Transverse colon (tissue), 4 donors: ENCODE measurements around the gene BTBD19. TPM values are rescaled to one million over a fixed set of nuclear protein-coding genes. Genes with fewer than 3 reads are reported as not detected.

Source experiments
- DNase-seq: peaks from one replicate; pipeline ENCODE4 v3.0.0-alpha.2; 2019
- H3K27ac ChIP-seq, 4 donors: fragments of 200-600 bp; sonication (generic); 2 replicates each; pipeline ENCODE4 v1.5.1; 2016 to 2018; ENCODE audit warnings: inconsistent platforms in 4 of 4
- H3K27me3 ChIP-seq: fragments of 200-600 bp; sonication (generic); 2 replicates; pipeline ENCODE4 v1.5.1; 2017; ENCODE audit warnings: inconsistent platforms
- H3K36me3 ChIP-seq, 4 donors: fragments of 200-600 bp; sonication (generic); 2 replicates each; pipeline ENCODE4 v1.5.1; 2017 to 2019; ENCODE audit warnings: inconsistent platforms in 4 of 4
- H3K4me1 ChIP-seq, 4 donors: fragments of 200-600 bp; sonication (generic); 2 replicates each; pipeline ENCODE4 v1.5.1; 2017 to 2020; ENCODE audit warnings: inconsistent platforms in 4 of 4
- H3K4me3 ChIP-seq, 4 donors: fragments of 200-600 bp; sonication (generic); 1 replicate in 1 of 4; 2 replicates in 3 of 4; pipeline versions ENCODE4 v1.5.1 to v1.6.1; 2017 to 2019; ENCODE audit warnings: inconsistent platforms in 4 of 4
- H3K9me3 ChIP-seq, 2 donors: fragments of 200-600 bp; sonication (generic); 2 replicates each; pipeline ENCODE4 v1.5.1; 2017 to 2019; ENCODE audit warnings: inconsistent platforms in 2 of 2
- EP300 ChIP-seq: sonication (generic); formaldehyde crosslinking; IDR thresholded peaks from one replicate; pipeline ENCODE4 v1.6.1; 2017; ENCODE audit warnings: antibody characterized with exemption, low read depth
- POLR2A ChIP-seq: fragments of 450-650 bp; IDR thresholded peaks from one replicate; pipeline ENCODE4 v1.6.1; 2016; ENCODE audit warnings: antibody characterized with exemption, mild to moderate bottlenecking, moderate library complexity
- POLR2AphosphoS5 ChIP-seq, 3 donors: sonication (generic); formaldehyde crosslinking; IDR thresholded peaks; one replicate each; pipeline ENCODE4 v1.6.1; 2016; ENCODE audit warnings: antibody characterized with exemption in 3 of 3
- WGBS, 2 donors: methylation state at CpG; one replicate each; pipeline ENCODE4 v1.1.5; 2018; ENCODE audit warnings: low coverage in 1 of 2; 5-methylcytosine and 5-hydroxymethylcytosine counted together
- in situ Hi-C, 4 donors: fragments of 200-750 bp; cut with MboI; loops; one replicate each; pipeline versions ENCODE4 v1.15.0 to v1.15.1; 2017; ENCODE audit warnings: low sequenced_read_pairs in 3 of 4, low pct_ligation_motif_present in 1 of 4, low pct_unique_long_range_greater_than_20kb in 1 of 4
- intact Hi-C: fragments of 100-400 bp; cut with DNase I; formaldehyde crosslinking; loops from one replicate; pipeline ENCODE4 v1.15.1; 2023; ENCODE audit warnings: low total_unique reads
- total RNA-seq, 4 donors: library from RNA; depleted of rRNA; stranded (reverse); fragments of >200 nt; gene quantifications; one replicate each; pipeline ENCODE4 v1.1.0, GENCODE V29; 2016
- TF ChIP-seq, protein P1 (sequence below), 5 experiments: fragments of 200-600 bp in 3 of 5; fragments of 450-650 bp in 2 of 5; sonication (generic) in 3 of 5; IDR thresholded peaks; 1 replicate in 2 of 5; 2 replicates in 3 of 5; pipeline ENCODE4 v1.5.1; 2016 to 2017; ENCODE audit warnings: antibody characterized with exemption in 5 of 5, inconsistent platforms in 3 of 5, mild to moderate bottlenecking in 2 of 5, moderate library complexity in 1 of 5

BTBD19 gene
- total RNA-seq, 4 donors from 2014 or later, result 1.5 to 22.1 (median 3.7) TPM

DNA sequence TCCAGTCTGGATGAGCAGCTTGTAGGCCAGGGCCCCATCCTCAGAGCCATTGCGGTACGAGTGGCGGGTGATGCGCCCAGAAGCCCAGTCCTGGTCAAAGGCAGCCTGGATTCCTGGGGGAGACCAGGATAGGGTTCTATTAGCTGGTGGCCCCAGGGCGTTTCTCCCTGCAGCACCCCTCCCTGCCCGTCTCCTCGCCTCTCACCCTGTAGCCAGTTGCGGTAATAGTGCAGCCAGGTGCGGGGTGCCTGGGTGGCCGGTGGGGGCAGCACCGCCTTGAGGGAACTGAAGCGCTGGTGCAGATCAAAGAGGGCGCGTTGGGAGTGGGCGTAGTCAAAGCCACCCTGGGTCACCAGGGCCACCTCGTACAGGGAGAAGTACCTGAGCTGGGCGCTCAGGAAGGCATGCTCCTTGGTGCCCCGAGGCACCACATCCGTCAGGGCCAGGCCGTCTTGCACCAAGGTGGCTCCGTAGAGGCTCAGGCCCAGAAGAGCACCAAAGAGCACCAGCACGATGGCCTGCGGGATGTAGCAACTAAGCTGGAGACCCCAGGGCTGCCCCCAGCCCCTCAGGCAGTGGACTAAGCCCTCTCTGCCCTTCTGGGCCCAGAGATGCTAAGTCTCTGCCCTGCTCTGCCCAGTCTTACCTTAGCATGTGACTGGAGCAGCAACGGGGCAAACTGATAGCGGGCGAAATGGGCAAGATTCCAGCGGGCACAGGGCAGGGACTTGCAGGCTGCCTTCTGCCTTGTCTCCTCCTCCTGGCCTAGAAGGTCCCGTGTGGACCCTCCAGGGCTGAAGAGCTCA is 19.1 kb downstream of the BTBD19 start:
- H3K36me3 ChIP-seq, result no peaks in the 10 kb centered on the region
- no peaks in the 10 kb centered on the region for H3K4me1 ChIP-seq
- 90% methylated on average over 28 of the region's 28 CpGs; no CpG with 5 or more reads in 1 of the 2 donors for WGBS, 2 donors
- intact Hi-C loops, result no loop called here
- H3K4me3 ChIP-seq, result no peak overlapping the region
- TF ChIP-seq POLR2AphosphoS5 (IDR thresholded peaks at IDR 0.05), result no peak
- no peak for TF ChIP-seq EP300
- TF ChIP-seq, protein P1, sequence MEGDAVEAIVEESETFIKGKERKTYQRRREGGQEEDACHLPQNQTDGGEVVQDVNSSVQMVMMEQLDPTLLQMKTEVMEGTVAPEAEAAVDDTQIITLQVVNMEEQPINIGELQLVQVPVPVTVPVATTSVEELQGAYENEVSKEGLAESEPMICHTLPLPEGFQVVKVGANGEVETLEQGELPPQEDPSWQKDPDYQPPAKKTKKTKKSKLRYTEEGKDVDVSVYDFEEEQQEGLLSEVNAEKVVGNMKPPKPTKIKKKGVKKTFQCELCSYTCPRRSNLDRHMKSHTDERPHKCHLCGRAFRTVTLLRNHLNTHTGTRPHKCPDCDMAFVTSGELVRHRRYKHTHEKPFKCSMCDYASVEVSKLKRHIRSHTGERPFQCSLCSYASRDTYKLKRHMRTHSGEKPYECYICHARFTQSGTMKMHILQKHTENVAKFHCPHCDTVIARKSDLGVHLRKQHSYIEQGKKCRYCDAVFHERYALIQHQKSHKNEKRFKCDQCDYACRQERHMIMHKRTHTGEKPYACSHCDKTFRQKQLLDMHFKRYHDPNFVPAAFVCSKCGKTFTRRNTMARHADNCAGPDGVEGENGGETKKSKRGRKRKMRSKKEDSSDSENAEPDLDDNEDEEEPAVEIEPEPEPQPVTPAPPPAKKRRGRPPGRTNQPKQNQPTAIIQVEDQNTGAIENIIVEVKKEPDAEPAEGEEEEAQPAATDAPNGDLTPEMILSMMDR (IDR thresholded peaks at IDR 0.05), result no peak
- TF ChIP-seq POLR2A, result no peak
- no peak for DNase-seq
- H3K27me3 ChIP-seq, result no peaks in the 10 kb centered on the region
- H3K9me3 ChIP-seq, result no peaks in the 10 kb centered on the region
- no peak overlapping the region for H3K27ac ChIP-seq
- in situ Hi-C loops, result loop anchor here in 3 of 4 donors (25.0 kb wide), 3 partner anchors 185 to 660 kb away; partner anchors contain the start of genes HECTD3 (in 1 of the 3), TESK2 (in 1 of the 3) and UROD (in 1 of the 3)

DNA sequence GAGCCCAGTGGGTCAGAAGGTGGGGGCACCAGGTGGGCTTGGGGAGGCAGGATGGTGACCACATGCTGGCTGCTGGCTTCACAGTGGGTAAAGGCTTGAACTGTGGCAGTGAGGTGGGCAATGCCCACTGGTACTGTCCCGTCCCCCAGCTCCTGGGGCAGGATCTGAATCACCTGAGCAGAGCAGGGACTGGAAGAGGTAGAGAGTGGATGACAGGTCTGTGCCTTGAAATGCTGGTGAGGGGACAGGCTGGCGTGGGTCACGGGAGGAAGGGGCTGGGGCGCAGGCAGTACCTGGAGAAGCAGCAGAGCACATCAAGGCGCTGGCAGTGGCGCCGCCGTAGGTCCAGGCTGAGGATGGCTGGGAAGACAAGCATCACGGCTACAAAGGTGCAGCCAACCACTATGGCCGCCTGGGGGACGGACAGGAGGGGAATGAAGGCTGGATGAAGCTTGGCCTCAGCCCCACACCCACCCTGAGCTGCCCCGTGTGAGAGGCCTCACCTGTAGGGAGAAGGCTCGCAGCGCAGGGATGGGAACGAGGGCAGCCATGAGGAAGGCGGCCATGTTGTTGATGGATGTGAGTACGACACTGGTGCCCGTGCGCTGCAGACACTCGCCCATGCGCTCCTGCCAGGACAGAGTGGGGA is 19.8 kb downstream of the BTBD19 start:
- no peaks in the 10 kb centered on the region for H3K36me3 ChIP-seq
- H3K27me3 ChIP-seq, result no peaks in the 10 kb centered on the region
- in situ Hi-C loops (loop anchor here in 3 of 4 donors (25.0 kb wide), 3 partner anchors 184 to 659 kb away; partner anchors contain the start of genes HECTD3 (in 1 of the 3), TESK2 (in 1 of the 3) and UROD (in 1 of the 3)), intact Hi-C loops (no loop called here)
- 94 to 100% methylated on average over 6 to 21 of the region's 21 CpGs for WGBS, 2 donors
- H3K9me3 ChIP-seq, result no peaks in the 10 kb centered on the region
- no peak overlapping the region for H3K27ac ChIP-seq
- H3K4me3 ChIP-seq, result no peak overlapping the region
- no peaks in the 10 kb centered on the region for H3K4me1 ChIP-seq
- DNase-seq, result no peak
- no peak for TF ChIP-seq EP300
- no peak for TF ChIP-seq POLR2AphosphoS5 (IDR thresholded peaks at IDR 0.05)
- no peak for TF ChIP-seq POLR2A
- TF ChIP-seq, protein P1 (IDR thresholded peaks at IDR 0.05), result no peak

DNA sequence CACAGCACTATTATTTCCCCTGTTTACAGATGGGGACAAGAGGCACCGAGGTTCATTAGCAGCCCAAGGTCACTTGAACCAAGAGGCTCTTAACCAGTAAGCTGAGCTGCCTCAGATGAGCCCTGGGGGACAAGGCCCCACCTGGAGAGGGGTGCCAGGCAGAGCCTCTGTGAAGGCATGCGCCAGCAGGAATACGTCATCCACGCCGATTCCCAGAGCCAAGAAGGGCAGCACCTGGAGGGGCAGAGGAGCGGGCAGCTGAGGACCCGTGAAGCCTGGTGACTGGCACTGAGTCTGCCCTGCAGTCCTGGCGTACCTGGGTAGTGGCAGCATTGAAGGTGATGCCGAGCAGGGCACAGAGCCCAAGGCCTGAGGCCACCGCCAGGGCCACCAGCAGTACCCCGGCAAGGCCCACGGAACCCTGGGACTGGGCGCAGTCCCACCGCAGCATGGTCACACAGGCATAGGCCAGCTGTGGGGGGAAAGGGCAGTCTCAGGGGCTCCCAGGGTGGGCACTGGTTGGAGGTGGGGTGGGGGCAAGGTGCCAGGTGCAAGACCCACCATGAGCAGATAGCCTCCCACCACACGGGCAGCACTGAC is 20.6 kb downstream of the BTBD19 start:
- no peak overlapping the region for H3K27ac ChIP-seq
- no peaks in the 10 kb centered on the region for H3K36me3 ChIP-seq
- H3K4me1 ChIP-seq, result no peaks in the 10 kb centered on the region
- H3K9me3 ChIP-seq, result no peaks in the 10 kb centered on the region
- no peaks in the 10 kb centered on the region for H3K27me3 ChIP-seq
- in situ Hi-C loops, result loop anchor here in 3 of 4 donors (25.0 kb wide), 3 partner anchors 183 to 658 kb away; partner anchors contain the start of genes HECTD3 (in 1 of the 3), TESK2 (in 1 of the 3) and UROD (in 1 of the 3)
- intact Hi-C loops, result no loop called here
- H3K4me3 ChIP-seq, result no peak overlapping the region
- TF ChIP-seq POLR2AphosphoS5 (IDR thresholded peaks at IDR 0.05) (no peak), POLR2A (no peak), EP300 (no peak)
- TF ChIP-seq, protein P1 (IDR thresholded peaks at IDR 0.05), result no peak
- WGBS, 2 donors, result 96% methylated on average over 15 of the region's 15 CpGs; no CpG with 5 or more reads in 1 of the 2 donors
- DNase-seq, result no peak
